Fibroblast of pulmonary artery (primary cell): Measurements from ENCODE around the gene HFE.
A peak's percentile ranks its signal among the peaks of the same experiment; 100 is the strongest.

Experiments used
- DNase-seq: peaks from one replicate; pipeline ENCODE4 v3.0.0-alpha.2; 2010; ENCODE audit warnings: low read depth
- H3K4me3 ChIP-seq: replicated peaks from 2 replicates; pipeline ENCODE4 v1.5.1; 2011; ENCODE audit warnings: low read depth, mild to moderate bottlenecking, control low read depth, low read length, moderate library complexity
- CTCF ChIP-seq: IDR thresholded peaks from 2 replicates; pipeline ENCODE4 v1.5.1; 2011; ENCODE audit warnings: mild to moderate bottlenecking, control low read depth, low read length, inconsistent platforms; ENCODE audit errors: missing control alignments

The HFE gene

DNA sequence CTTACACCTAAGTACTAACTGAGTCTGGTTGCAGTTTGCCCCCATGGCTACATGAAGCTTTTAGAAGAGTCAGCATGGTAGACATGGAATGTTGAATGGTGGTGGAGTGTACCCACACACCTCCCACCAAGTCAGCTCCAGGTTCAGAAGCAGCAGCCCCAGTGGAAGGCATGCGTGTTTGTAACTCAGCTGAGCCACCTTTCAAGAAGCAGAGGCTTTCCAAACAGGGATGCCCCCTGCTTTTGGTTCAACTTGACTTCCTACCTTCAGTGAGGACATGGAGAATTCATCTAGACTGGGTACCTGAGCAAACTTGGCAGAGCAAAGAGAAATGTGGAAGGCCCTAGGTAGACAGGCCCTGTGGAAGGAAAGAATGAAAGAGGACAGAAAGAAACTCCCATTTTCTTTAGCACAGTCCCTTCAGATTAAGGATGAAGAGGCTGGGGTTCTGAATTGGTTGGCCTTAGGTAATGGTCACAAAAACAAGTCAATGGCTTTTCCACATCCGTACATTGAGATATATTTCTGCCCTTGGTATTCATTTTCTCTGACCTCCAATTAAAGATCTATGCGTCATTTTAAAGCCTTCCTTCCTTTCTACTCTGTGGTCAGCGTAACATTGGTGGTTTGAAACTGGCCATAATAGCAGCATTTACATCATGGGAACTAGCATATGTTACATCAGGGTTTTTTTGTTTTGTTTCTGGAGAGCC, 53.2 kb downstream of the HFE start:
- H3K4me3 ChIP-seq, result no peak overlapping the region
- TF ChIP-seq CTCF, result no peak
- no peak for DNase-seq

DNA sequence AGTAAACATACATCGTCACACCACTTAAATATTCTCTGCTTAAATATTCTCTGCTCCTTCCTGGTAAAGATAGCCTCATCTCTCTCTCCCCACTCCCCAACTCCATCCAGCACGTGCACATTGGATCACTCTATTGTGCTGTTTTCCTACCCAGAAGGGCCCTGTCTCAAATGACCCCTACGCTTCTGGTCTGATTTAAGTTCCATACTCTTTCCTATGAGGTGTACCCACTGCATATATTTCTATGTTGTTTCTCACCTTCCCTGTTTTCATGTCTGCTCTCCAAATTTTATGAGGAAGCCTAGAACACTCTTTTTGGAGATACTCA, 53.7 kb downstream of the HFE start:
- no peak for TF ChIP-seq CTCF
- no peak overlapping the region for H3K4me3 ChIP-seq
- DNase-seq, result no peak

DNA sequence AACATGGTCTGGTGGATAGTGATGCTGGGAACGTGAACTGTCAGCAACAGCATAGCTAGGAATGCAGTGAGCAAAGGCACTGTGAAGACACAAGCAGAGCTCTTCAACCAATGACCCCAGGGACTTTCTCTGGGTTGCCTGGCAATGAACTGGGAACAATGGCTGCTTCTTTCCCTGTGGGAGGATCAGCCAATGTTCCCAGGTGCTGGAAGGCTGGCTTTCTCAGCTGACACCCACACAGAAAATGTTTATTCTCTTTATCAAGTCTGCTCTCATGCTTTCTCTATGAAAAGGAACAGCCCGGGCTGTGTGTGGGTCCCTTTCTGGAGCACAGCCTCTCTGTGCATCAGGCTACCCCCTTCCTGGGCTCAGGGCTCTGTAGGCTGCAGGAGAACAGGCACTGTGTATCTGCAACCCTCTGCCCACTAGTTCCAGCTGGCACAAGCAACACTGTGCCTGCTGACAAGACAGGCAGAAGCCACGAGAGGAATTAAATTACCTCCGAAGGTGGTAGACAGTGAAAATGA, 54.2 kb downstream of the HFE start:
- peak; percentile 32 for DNase-seq
- no peak overlapping the region for H3K4me3 ChIP-seq
- no peak for TF ChIP-seq CTCF

- TF ChIP-seq CTCF, result no peak
- H3K4me3 ChIP-seq, result no peak overlapping the region
- no peak for DNase-seq
These were observed 54.8 kb downstream of the HFE start for GRCh38 chr6:26142026-26142425.
